Thyroid gland (tissue), 4 donors: ENCODE results near the gene NR4A1.

ENCODE experiments used
- CTCF ChIP-seq, 6 experiments: fragments of 200-600 bp in 3 of 6; fragments of 450-650 bp in 3 of 6; sonication (generic) in 3 of 6; IDR thresholded peaks; one replicate each; pipeline ENCODE4 v1.5.1; 2016 to 2019; ENCODE audit warnings: antibody characterized with exemption in 6 of 6, mild to moderate bottlenecking in 2 of 6, inconsistent platforms in 1 of 6, moderate library complexity in 1 of 6
- POLR2A ChIP-seq, 2 donors: fragments of 450-650 bp; IDR thresholded peaks; one replicate each; pipeline ENCODE4 v1.6.1; 2017; ENCODE audit warnings: antibody characterized with exemption in 2 of 2, mild to moderate bottlenecking in 2 of 2, moderate library complexity in 1 of 2

- TF ChIP-seq POLR2A (IDR thresholded peaks at IDR 0.05) (no peak), CTCF (IDR thresholded peaks at IDR 0.05) (no peak)
Measured at GRCh38 chr12:52056801-52057637, 5.8 kb downstream of the NR4A1 start.
